ENCODE data around the gene TXNL1.
"Not testable (repeated sequence)": the region's sequence is repeated elsewhere in the genome, so short reads cannot be mapped to it uniquely, and the experiment has no call there.

TXNL1 gene

GRCh38 chr18:56643381-56643780 lies 5.0 kb upstream of the TXNL1 start:
- DNase-seq = no peak

GRCh38 chr18:56641714-56642337 lies 3.4 kb upstream of the TXNL1 start:
- no peak for DNase-seq

DNA sequence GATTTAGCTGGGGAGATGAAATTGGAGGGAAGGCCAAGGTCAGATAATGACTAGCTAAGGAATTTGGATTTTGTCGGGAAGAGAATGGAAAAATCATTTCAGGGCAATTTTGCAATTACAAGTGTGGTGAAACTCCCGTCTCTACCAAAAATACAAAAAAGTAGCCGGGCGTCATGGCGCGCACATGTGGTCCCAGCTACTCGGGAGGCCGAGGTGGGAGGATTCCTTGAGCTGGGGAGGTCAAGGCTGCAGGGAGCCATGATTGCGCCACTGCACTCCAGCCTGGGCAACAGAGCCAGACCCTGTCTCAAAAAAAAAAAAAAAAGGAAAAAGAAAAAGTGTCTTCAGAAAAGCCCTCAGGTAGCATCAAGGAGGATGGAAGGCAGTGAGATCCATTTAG lies 1.2 kb upstream of the TXNL1 start:
- no peak for DNase-seq

DNA sequence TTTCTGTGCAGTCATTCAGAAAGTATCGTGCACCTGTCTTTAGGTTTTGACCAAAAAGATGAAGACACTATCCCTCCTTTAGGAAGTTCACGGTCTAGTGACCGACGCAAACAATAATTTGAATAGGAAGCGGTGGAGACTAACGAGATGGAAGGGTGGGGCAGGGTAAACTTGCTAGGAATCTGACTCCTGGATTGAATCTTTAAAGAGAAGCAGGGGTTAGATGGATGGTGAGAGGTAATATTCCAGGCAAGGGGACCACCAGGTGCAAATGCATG lies 651 bp upstream of the TXNL1 start:
- DNase-seq = no peak

DNA sequence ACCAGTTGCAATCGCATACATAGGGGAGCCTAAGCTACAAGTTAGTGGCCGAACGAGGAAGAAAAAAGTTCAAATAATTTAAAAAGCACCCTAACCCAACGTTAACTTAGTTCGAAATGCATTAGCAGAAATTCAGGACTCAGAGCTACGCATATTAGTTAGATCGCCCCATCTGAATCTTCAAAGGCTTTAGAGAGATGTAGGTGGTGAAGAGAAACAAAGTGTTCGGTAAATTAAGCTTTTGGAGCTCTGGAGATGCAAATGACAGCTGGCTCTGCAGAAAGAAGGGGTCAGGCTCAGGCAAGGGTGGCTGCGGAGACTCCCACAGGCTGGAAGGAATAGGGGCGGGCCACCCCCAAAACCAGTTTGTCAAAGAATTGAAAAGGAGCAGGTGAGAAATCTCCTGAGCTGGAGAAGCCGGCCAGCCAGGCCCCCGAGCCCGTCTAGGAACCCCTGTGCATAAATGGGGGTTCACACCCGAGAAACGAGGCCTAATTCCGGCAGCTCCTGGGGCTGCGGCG lies 621 bp downstream of the TXNL1 start:
- no peak for DNase-seq

DNA sequence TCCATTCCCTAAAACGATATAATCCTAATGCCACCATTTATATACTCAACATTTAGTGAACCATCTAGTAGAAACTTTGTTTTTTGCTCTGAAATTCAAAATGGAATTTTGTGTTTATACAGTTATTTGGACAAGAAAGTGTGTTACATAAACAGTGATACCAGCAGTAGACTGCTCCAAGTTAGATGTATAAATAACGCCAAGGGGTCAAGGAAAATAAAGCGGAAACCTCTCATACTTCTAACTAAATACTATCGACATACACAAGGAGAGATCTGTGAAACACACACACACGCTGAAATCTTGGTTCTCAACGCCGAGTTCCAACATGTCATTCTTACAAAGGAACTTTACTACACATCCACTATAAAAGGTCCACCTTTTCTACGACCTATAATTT lies 1.2 kb downstream of the TXNL1 start:
- DNase-seq = no peak

- no peak for DNase-seq
These were observed 3.4 kb downstream of the TXNL1 start for GRCh38 chr18:56635007-56635406.

DNA sequence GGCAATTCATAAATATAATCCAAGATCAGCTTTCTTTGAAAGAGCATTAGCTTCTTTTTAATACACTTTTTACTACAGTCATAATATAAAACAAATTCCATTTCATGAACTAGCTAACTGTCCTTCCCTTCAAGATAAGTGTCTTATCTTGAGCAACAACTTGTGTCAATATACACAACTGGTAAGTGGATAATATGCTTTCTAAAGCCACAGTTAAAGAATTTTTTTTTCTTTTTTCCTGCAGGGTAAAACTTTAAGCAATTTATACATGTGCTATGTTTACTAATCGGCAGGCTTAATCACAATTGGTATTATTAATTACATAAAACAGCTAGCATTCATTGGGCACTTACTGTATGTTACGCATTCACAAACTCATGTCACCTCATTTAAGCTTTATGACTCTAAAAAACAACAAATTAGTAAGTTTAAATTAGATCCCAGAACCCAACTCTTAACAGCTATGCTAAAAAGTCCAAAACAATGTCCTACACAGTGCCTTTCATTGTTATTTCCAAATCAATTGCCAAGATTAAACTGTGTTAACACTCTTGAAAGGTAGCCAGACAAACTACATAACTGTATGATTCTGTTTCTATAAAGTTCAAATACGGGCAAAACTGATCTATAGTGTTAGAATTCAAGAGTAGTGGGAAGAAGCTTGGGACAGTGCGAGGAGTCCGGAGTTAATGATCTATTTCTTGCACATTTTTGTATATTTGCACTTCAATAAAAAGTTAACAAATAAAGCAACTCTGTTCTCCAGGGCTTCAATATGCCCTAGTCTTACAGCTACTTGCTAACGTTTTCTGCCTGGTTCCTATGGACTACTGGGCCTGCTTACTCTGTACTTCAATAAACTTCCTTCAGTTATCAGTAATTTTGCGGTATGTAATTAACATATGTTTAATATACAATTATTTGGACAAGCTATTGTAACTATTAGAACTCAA lies 6.0 kb downstream of the TXNL1 start:
- DNase-seq = no peak

DNA sequence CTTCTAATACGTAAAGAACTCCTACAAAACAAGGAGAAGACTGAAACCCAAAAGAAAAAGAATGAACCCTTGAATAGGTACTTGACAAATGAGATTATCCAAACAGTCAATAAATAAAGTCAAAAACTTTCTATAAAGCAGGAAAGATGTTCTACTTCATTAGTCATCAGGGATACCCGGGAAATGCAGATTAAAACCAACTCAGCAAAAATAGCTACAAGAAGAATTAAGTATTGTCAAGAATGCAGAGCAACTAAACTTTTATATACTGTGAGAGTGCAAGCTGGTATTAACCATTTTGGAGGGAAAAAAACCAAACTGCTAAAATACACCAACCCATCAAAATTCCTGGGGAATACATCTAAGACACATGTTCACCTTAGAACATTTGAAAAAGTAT lies 10.4 kb downstream of the TXNL1 start:
- no peak for DNase-seq

DNA sequence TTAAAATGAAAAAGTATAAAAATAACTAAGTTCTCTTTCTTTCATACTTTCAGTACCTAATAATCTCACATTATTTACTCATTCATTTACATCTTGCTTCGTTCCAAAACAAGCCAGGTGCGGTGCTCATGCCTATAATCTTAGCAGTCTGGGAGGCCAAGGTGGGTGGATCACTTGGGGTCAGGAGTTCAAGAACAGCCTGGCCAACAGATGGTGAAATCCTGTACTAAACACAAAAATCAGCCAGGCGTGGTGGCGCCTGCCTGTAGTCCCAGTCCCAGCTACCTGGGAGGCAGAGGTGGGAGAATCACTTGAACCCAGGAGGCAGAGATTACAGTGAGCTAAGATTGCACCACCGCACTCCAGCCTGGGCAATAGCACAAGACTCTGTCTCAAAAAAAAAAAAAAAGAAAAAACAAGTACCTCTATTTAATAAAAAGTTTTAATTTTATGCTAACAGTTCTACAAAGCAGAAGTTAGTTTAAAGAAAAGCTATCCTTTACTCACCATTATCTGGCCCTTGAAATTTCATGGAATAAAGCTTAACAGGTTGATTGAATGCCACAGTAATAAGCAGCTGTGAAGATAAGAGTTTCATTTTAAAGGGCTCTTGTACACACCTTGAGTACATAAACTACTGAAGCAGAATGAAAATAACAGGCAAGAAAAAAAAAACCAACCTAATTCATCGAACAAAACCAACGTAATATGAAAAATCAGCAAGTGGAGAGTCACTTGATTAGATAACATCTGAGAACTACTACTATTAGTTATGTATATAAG lies 22.5 kb downstream of the TXNL1 start:
- DNase-seq = no peak

DNA sequence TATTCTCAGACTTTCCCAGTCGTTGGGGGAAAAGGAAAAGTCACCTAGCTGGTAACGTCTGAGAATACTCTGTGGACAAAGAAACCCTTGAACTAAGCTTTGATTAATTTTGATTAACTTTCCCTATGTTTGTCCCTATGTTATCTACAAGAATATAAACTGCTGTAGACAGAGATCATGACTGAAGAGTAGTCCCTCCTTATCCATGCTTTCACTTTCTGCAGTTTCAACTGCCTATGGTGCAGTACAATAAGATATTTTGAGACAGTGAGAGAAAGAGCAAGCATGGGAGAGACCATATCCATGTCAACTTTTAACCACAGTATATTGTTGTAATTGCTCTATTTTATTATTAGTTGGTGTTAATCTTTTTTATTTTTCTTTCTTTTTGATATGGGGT lies 31.8 kb downstream of the TXNL1 start:
- no peak for DNase-seq

- DNase-seq = no peak
These were observed 40.0 kb downstream of the TXNL1 start for GRCh38 chr18:56598422-56598821.

- no peak for DNase-seq
These were observed 44.5 kb downstream of the TXNL1 start for GRCh38 chr18:56593906-56594305.

DNA sequence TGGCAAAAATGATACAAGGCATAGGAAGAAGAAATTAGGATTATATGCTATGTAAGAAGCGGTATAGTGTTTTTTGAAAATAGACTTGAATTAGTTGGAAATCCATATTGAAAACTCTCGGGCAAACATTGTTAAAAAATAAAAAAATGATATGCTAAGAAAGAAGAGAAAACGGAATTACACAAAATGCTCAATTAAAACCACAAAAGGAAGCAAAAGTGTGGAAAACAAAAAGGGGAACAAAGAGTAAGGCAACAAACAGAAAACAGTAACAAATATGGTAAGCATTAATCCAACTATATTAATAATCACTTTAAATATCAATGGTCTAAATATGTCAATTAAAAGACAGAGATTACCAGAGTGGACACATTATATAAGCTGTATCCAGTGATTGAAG lies 58.4 kb downstream of the TXNL1 start:
- DNase-seq = no peak

GRCh38 chr18:56579451-56579850 lies 58.9 kb downstream of the TXNL1 start:
- DNase-seq = no peak

DNA sequence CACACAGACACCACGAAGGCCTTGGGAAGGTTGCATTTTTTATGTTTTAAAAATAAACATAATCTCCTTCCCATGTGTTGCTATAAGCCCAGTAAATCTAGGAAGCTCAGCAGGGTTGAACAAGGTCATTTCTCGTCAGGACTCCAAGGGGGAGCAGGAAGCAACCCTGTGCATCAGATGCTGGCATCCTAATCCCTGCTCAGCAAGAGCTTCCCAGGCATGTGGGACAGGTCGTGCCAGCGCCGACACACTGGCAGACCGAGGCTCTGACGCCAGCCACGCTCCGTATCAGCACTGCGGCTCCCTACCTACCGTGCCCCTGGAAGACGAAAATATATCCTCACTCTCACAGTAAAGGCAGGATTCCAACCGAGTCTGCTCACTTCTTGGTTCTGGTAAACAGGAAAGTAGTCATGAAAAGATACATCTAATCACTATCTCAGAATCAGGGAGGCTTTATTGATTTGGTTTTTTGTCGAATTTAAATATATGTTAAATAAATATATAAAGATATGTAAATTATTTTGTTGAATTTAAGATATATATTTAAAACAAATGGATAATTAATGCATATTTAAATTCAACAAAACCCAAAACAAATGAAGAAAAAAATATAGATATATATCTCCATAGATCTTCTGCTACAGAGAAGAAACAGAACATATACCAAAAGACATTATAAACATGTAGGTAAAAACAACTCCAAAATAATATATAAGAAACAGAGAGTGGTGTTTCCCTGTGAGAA lies 61.4 kb downstream of the TXNL1 start:
- no peak for DNase-seq

DNA sequence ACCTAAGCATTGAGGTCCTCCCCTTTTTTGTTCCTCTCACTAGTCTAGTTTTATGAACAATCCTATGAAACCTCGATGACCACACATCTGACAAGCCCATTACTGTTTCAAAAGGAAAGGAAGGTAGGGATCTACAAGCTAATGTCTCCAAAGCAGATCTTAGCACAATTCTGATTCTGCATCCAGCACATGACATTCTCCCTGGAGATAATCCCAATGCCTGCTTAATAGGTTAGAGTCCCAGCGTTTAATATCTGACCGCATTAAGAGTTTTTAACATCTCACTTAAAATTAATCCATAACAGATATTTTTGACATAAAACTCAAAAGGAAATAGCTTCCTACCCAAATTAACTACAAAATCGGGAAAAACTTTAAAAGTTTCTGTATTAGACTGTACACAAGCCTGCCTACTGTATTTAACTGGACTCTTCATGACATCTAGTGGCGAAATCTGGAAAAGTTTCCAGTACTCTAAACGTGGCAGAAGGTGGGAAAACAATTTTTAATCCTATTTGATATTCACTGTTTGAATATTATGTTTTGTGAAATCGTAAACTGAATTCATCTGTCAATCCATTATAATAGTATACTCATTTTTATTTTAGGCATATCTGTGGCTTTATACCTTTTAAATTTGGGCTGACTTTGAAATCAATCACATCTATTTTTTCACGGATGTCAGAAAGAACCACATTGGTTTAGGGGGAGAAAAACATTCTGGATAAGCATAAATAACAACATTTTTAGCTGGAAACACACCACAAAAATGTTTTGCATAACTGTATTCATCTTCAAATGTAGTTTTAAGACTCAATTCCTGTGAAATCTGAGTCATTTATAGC lies 62.4 kb downstream of the TXNL1 start:
- DNase-seq = no peak

GRCh38 chr18:56574861-56575260 lies 63.5 kb downstream of the TXNL1 start:
- no peak for DNase-seq

DNA sequence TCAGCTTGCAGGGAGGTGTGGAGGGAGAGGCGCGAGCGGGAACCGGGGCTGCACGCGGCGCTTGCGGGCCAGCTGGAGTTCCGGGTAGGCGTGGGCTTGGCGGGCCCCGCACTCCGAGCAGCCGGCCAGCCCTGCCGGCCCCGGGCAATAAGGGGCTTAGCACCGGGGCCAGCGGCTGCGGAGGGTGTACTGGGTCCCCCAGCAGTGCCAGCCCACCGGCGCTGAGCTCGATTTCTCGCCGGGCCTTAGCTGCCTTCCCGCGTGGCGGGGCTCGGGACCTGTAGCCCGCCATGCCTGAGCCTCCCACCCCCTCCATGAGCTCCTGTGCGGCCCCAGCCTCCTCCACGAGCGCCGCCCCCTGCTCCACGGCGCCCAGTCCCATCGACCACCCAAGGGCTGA lies 66.1 kb downstream of the TXNL1 start:
- DNase-seq = not testable (repeated sequence)

- no peak for DNase-seq
These were observed 67.4 kb downstream of the TXNL1 start for GRCh38 chr18:56570978-56571377.

GRCh38 chr18:56569416-56569815 lies 69.0 kb downstream of the TXNL1 start:
- no peak for DNase-seq

- no peak for DNase-seq
These were observed 69.4 kb downstream of the TXNL1 start for GRCh38 chr18:56568986-56569385.
